Measurements from ENCODE around the gene FOXJ3. TPM values are rescaled to one million over a fixed set of nuclear protein-coding genes. Genes with fewer than 3 reads are reported as not detected.

Gene FOXJ3
- total and polyA plus RNA-seq, 2 donors (not counting 1 experiment from before 2014, with no cell fraction given): 15.4 to 76.4 TPM

- peaks cover 4% of the 10 kb centered on the region for H3K4me1 Mint-ChIP-seq
- intact Hi-C loops (cut with micrococcal nuclease): no loop called here
- ChIA-PET CTCF (no interaction called here), POLR2A (no interaction called here)
- Histone ChIP-seq H3K27me3 (replicated peaks in 1 of 4; ENCODE audit: control extremely low read depth in 1 of 4, control insufficient read depth in 3 of 4, insufficient read depth in 4 of 4, low read length in 3 of 4) (no peaks in the 10 kb centered on the region), H3K9ac (ENCODE audit: low read length) (no peak overlapping the region), H4K20me1 (ENCODE audit: control insufficient read depth, insufficient read depth, low read length, poor library complexity, severe bottlenecking) (peaks cover 13% of the 10 kb centered on the region), H2AFZ (ENCODE audit: insufficient read depth, low read depth, low read length, poor library complexity, severe bottlenecking) (no peak overlapping the region), H3K27ac (ENCODE audit: low read length in 2 of 2) (no peak overlapping the region), H3K9me3 (ENCODE audit: control extremely low read depth in 1 of 3, control insufficient read depth in 2 of 3, insufficient read depth in 1 of 3, low read length in 2 of 3) (no peaks in the 10 kb centered on the region), H3K79me2 (ENCODE audit: control insufficient read depth, insufficient read depth, low read length) (no peaks in the 10 kb centered on the region), H3K36me3 (replicated peaks in 1 of 2; ENCODE audit: control extremely low read depth in 1 of 2, control insufficient read depth in 1 of 2, extremely low read depth in 1 of 2, insufficient read depth in 2 of 2, low read length in 1 of 2) (no peaks in the 10 kb centered on the region), H3K4me2 (replicated peaks; ENCODE audit: low read depth, low read length, poor library complexity, severe bottlenecking) (no peak overlapping the region), H3K4me1 (ENCODE audit: control insufficient read depth in 2 of 2, insufficient read depth in 2 of 2, low read length in 2 of 2) (no peaks in the 10 kb centered on the region), H3K4me3 (ENCODE audit: control extremely low read depth in 1 of 5, extremely low read depth in 1 of 5, insufficient read depth in 1 of 5, low read depth in 2 of 5, low read length in 4 of 5) (no peak overlapping the region)
- no peak for DNase-seq
- H3K27me3 Mint-ChIP-seq: no peaks in the 10 kb centered on the region
- no peak overlapping the region for H3K4me3 Mint-ChIP-seq
- no peak overlapping the region for H3K27ac Mint-ChIP-seq
- 100% methylated on average over 6 of the region's 6 CpGs for WGBS (ENCODE audit: insufficient coverage)
- TF ChIP-seq EZH2 (IDR thresholded peaks at IDR 0.05; ENCODE audit: borderline replicate concordance, insufficient read depth, low read depth, low read length, poor library complexity, severe bottlenecking) (no peak), CTCF (IDR thresholded peaks at IDR 0.05) (no peak)
- H3K9me3 Mint-ChIP-seq (ENCODE audit: insufficient read depth): no peaks in the 10 kb centered on the region
- ATAC-seq (ENCODE audit: low read depth): no peak
These were observed 106.1 kb downstream of the FOXJ3 start for GRCh38 chr1:42228938-42229337.

GRCh38 chr1:42223036-42223435 is 112.0 kb downstream of the FOXJ3 start:
- Histone ChIP-seq H3K27ac (ENCODE audit: low read length in 2 of 2) (peak overlapping the region in 1 of 2 donors; percentile 35), H3K36me3 (replicated peaks in 1 of 2; ENCODE audit: control extremely low read depth in 1 of 2, control insufficient read depth in 1 of 2, extremely low read depth in 1 of 2, insufficient read depth in 2 of 2, low read length in 1 of 2) (no peaks in the 10 kb centered on the region), H3K79me2 (ENCODE audit: control insufficient read depth, insufficient read depth, low read length) (peaks cover 7% of the 10 kb centered on the region), H3K4me2 (replicated peaks; ENCODE audit: low read depth, low read length, poor library complexity, severe bottlenecking) (no peak overlapping the region), H3K4me3 (ENCODE audit: control extremely low read depth in 1 of 5, extremely low read depth in 1 of 5, insufficient read depth in 1 of 5, low read depth in 2 of 5, low read length in 4 of 5) (no peak overlapping the region), H2AFZ (ENCODE audit: insufficient read depth, low read depth, low read length, poor library complexity, severe bottlenecking) (no peak overlapping the region), H3K9ac (ENCODE audit: low read length) (no peak overlapping the region), H4K20me1 (ENCODE audit: control insufficient read depth, insufficient read depth, low read length, poor library complexity, severe bottlenecking) (peaks cover 15% of the 10 kb centered on the region), H3K9me3 (ENCODE audit: control extremely low read depth in 1 of 3, control insufficient read depth in 2 of 3, insufficient read depth in 1 of 3, low read length in 2 of 3) (no peaks in the 10 kb centered on the region), H3K4me1 (ENCODE audit: control insufficient read depth in 2 of 2, insufficient read depth in 2 of 2, low read length in 2 of 2) (no peaks in the 10 kb centered on the region), H3K27me3 (replicated peaks in 1 of 4; ENCODE audit: control extremely low read depth in 1 of 4, control insufficient read depth in 3 of 4, insufficient read depth in 4 of 4, low read length in 3 of 4) (no peaks in the 10 kb centered on the region)
- no CpG with 5 or more reads among the region's 1 CpG for WGBS (ENCODE audit: insufficient coverage)
- Mint-ChIP-seq H3K27ac (no peak overlapping the region), H3K9me3 (ENCODE audit: insufficient read depth) (no peaks in the 10 kb centered on the region), H3K27me3 (no peaks in the 10 kb centered on the region), H3K4me3 (no peak overlapping the region), H3K4me1 (peaks cover 18% of the 10 kb centered on the region)
- ChIA-PET CTCF (no interaction called here), POLR2A (no interaction called here)
- ATAC-seq (ENCODE audit: low read depth): no peak
- TF ChIP-seq CTCF (IDR thresholded peaks at IDR 0.05): no peak
- no peak for TF ChIP-seq EZH2 (IDR thresholded peaks at IDR 0.05; ENCODE audit: borderline replicate concordance, insufficient read depth, low read depth, low read length, poor library complexity, severe bottlenecking)
- intact Hi-C loops (cut with micrococcal nuclease): no loop called here
- DNase-seq: no peak
